Right lobe of liver (tissue), 4 donors: ENCODE results near the gene SCFD2.

ENCODE experiments used
- POLR2A ChIP-seq: fragments of 450-650 bp; IDR thresholded peaks from one replicate; pipeline ENCODE4 v1.6.1; 2017; ENCODE audit warnings: antibody characterized with exemption, mild to moderate bottlenecking
- TF ChIP-seq, protein P1 (sequence below), 4 donors: fragments of 200-600 bp in 3 of 4; fragments of 450-650 bp in 1 of 4; IDR thresholded peaks; one replicate each; pipeline versions ENCODE4 v1.5.1 to v1.8.0; 2016 to 2022; ENCODE audit warnings: antibody characterized with exemption in 4 of 4, mild to moderate bottlenecking in 2 of 4
- donor health status: DM: no; HTN: no; CAD: no.
- donor health status: DM: no; HTN: no; CAD: no.
- donor health status: DM: no; HTN: yes; CAD: no.

DNA sequence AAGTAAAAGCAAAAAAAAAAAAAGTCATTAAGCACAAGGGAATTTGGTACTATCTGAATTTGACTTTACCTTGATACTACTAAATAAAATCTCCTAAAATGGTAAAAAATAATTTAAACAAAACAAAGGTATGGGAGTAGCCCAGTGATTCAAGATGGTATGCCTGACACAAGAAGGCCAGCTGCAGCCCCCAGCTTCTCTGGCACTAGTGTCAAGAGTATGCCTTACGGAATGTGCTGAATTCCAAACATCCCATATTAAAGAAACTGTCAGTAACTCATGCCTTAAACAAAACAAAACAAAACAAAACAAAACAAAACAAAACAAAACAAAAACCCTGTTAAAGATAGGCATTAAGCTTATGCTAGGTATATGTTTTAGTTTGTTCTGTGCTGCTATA is 422.9 kb downstream of the SCFD2 start:
- TF ChIP-seq, protein P1, sequence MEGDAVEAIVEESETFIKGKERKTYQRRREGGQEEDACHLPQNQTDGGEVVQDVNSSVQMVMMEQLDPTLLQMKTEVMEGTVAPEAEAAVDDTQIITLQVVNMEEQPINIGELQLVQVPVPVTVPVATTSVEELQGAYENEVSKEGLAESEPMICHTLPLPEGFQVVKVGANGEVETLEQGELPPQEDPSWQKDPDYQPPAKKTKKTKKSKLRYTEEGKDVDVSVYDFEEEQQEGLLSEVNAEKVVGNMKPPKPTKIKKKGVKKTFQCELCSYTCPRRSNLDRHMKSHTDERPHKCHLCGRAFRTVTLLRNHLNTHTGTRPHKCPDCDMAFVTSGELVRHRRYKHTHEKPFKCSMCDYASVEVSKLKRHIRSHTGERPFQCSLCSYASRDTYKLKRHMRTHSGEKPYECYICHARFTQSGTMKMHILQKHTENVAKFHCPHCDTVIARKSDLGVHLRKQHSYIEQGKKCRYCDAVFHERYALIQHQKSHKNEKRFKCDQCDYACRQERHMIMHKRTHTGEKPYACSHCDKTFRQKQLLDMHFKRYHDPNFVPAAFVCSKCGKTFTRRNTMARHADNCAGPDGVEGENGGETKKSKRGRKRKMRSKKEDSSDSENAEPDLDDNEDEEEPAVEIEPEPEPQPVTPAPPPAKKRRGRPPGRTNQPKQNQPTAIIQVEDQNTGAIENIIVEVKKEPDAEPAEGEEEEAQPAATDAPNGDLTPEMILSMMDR (IDR thresholded peaks at IDR 0.05), result no peak
- no peak for TF ChIP-seq POLR2A
